ENCODE measurements around the gene SHOX.

DNA sequence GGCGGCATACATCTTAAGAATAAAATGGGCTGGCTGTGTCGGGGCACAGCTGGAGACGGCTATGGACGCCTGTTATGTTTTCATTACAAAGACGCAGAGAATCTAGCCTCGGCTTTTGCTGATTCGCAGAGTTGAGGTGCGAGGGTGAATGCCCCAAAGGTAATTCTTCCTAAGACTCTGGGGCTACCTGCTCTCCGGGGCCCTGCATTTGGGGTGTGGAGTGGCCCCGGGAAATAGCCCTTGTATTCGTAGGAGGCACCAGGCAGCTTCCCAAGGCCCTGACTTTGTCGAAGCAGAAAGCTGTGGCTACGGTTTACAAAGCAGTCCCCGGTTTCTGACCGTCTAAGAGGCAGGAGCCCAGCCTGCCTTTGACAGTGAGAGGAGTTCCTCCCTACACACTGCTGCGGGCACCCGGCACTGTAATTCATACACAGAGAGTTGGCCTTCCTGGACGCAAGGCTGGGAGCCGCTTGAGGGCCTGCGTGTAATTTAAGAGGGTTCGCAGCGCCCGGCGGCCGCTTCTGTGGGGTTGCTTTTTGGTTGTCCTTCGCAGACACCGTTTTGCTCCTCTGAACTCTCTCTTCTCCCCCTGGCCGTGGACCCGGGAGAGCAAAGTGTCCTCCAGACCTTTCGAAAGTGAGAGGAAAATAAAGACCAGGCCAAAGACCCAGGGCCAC, 1.9 kb downstream of the SHOX start:
- TF ChIP-seq CTCF (IDR thresholded peaks at IDR 0.05): no peak
- no peak for TF ChIP-seq POLR2AphosphoS5 (IDR thresholded peaks at IDR 0.05)

All from breast epithelium (tissue), 3 donors.